Measurements from ENCODE around the gene FAM107A.

The FAM107A gene

DNA sequence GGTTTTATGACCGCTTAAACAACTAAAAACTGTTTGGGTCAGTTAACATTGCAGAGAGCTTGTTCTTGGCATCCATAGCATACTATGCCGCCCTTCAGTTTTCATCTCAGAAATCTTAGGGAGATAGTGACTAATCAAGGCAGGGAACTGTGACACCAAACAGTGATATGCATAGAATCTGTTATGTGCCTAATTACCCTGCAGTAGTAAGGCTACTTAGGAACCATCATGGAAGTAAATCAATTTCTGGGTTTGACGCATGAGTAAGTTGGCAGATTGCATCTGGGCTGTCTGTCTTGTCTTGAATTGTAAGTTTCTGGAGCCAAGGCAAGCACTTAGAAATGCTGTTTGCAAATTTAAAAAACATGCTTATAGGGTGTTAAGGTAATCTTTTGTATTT is 62.8 kb downstream of the FAM107A start:
- no peak overlapping the region for H3K56ac ChIP-seq (ENCODE audit: low read length)
- no peak for DNase-seq
- no peak overlapping the region for H4K8ac ChIP-seq (ENCODE audit: low read depth, low read length)
- H2AK5ac ChIP-seq (ENCODE audit: low read length), result no peak overlapping the region
- no peaks in the 10 kb centered on the region for H3K27me3 ChIP-seq (ENCODE audit: insufficient read depth, low read length, poor library complexity)
- no peaks in the 10 kb centered on the region for H3K36me3 ChIP-seq (ENCODE audit: control insufficient read depth, insufficient read depth, low read length)
- no peak overlapping the region for H2BK5ac ChIP-seq (ENCODE audit: low read length)
- no peak overlapping the region for H3K23ac ChIP-seq (ENCODE audit: low read length)
- H3K4me3 ChIP-seq (ENCODE audit: low read length), result no peak overlapping the region
- H3K79me1 ChIP-seq (ENCODE audit: low read length), result no peaks in the 10 kb centered on the region
- H3K4me2 ChIP-seq (ENCODE audit: low read length), result no peak overlapping the region
- WGBS (ENCODE audit: extremely low coverage, insufficient coverage, low lambda C conversion rate), result no CpG with 5 or more reads among the region's 3 CpGs
- no peak overlapping the region for H3K18ac ChIP-seq (ENCODE audit: low read length)
- H3K4ac ChIP-seq (ENCODE audit: low read depth, low read length), result no peak overlapping the region
- no peak overlapping the region for H4K5ac ChIP-seq (ENCODE audit: low read length)
- H2BK120ac ChIP-seq (ENCODE audit: low read depth, low read length), result no peak overlapping the region
- H3K9ac ChIP-seq (ENCODE audit: low read length), result no peak overlapping the region
- H2BK15ac ChIP-seq (replicated peaks; ENCODE audit: low read depth), result no peak overlapping the region
- H3K4me1 ChIP-seq (ENCODE audit: control insufficient read depth, low read depth, low read length), result peaks cover 2% of the 10 kb centered on the region
- no peak overlapping the region for H3K27ac ChIP-seq (ENCODE audit: low read depth, low read length)
- H3K79me2 ChIP-seq (ENCODE audit: control insufficient read depth, insufficient read depth, low read length), result no peaks in the 10 kb centered on the region

Data from mesendoderm (in vitro differentiated cells).